ENCODE data around the gene KLK4. TPM values are rescaled to one million over a fixed set of nuclear protein-coding genes. Genes with fewer than 3 reads are reported as not detected.
A peak's percentile ranks its signal among the peaks of the same experiment; 100 is the strongest.

The KLK4 gene
- total and polyA plus RNA-seq, 8 donors: not detected

DNA sequence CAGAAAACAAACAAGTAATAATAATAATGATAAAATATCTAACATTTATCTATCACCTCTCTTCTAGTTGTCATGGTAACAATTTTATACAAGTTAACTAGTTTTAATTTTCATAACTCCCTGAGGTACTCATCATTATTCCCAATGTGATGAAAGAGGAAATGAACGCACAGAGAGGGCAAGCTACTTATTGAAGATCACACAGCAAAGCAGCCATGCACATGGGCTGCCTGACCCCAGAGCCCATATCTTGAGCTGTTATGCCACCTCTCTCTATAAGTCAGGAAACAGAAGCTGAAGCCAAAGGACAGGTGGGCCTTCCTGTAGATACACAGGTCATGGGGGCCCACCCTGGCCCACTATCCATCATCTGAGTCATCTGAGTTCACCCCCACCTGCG is 4.9 kb upstream of the KLK4 start:
- Histone ChIP-seq H3K27me3 (peaks cover 0 to 81% (median 32%) of the 10 kb centered on the region in 3 donors), H3K4me1 (no peaks in the 10 kb centered on the region), H3K27ac (no peak overlapping the region), H3K36me3 (no peaks in the 10 kb centered on the region), H3K4me3 (no peak overlapping the region), H3K9me3 (no peaks in the 10 kb centered on the region)
- TF ChIP-seq POLR2A (IDR thresholded peaks at IDR 0.05) (no peak), EP300 (IDR thresholded peaks at IDR 0.05) (no peak), POLR2AphosphoS5 (IDR thresholded peaks at IDR 0.05) (no peak)
- TF ChIP-seq, protein P1, sequence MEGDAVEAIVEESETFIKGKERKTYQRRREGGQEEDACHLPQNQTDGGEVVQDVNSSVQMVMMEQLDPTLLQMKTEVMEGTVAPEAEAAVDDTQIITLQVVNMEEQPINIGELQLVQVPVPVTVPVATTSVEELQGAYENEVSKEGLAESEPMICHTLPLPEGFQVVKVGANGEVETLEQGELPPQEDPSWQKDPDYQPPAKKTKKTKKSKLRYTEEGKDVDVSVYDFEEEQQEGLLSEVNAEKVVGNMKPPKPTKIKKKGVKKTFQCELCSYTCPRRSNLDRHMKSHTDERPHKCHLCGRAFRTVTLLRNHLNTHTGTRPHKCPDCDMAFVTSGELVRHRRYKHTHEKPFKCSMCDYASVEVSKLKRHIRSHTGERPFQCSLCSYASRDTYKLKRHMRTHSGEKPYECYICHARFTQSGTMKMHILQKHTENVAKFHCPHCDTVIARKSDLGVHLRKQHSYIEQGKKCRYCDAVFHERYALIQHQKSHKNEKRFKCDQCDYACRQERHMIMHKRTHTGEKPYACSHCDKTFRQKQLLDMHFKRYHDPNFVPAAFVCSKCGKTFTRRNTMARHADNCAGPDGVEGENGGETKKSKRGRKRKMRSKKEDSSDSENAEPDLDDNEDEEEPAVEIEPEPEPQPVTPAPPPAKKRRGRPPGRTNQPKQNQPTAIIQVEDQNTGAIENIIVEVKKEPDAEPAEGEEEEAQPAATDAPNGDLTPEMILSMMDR (IDR thresholded peaks at IDR 0.05): no peak
- WGBS, 5 donors: 60 to 88% (median 76%) methylated on average over 2 of the region's 2 CpGs
- no peak for DNase-seq
- intact Hi-C loops (cut with DNase I; ENCODE audit: low total_unique reads): no loop called here

DNA sequence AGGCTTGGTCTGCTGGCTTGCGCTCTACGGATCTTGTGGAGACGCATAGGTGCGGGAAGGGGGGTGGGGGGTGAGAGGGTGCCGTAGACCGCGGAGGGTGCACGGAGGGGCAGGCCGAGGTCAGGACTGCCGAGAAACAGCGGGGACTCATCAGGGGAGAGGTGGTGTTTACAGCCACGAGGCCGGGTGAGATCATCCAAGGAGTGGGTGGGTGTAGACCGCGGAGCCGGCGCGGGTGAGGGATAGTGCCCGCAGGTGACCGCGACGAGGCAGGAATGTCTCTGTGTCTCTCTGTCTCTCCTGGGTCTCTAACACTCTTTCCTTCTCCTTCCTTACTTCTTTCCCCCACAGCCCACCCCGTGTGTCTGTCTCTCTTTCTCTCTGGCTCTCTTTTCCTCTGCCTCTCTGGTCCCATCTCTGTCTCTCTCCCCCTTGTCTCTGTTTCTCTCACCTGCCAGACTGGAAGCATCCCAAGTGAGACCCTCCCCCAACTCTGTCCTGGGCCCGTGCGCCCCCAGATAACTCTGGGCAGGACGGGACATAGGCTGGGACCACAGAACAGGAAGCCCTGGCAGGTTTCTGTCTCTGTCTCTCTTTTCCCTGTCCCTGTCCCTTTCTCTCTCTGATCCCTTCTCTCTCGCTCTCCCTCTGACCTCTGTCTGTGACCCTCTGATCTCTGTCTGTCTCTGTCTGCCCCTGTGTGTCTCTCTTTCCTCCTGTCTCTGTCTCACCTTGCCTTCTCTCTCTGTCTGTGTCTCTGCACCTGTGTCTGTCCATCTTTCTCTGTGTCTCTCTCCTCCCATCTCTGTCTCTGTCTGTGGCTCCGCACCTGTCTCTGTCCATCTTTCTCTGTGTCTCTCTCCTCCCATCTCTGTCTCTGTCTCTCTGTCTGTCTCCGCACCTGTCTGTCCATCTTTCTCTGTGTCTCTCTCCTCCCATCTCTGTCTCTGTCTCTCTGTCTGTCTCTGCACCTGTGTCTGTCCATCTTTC is 1.8 kb upstream of the KLK4 start:
- Histone ChIP-seq H3K27ac (no peak overlapping the region), H3K4me3 (no peak overlapping the region), H3K27me3 (peaks cover 12 to 88% (median 54%) of the 10 kb centered on the region in 3 donors), H3K9me3 (no peaks in the 10 kb centered on the region), H3K36me3 (no peaks in the 10 kb centered on the region), H3K4me1 (peaks cover 0 to 11% (median 8%) of the 10 kb centered on the region in 4 donors)
- TF ChIP-seq POLR2AphosphoS5 (IDR thresholded peaks at IDR 0.05): no peak
- TF ChIP-seq, protein P1 (IDR thresholded peaks at IDR 0.05): no peak
- 6 to 10% (median 9%) methylated on average over 29 of the region's 29 CpGs for WGBS, 5 donors
- intact Hi-C loops (cut with DNase I; ENCODE audit: low total_unique reads): no loop called here
- no peak for DNase-seq

GRCh38 chr19:50912102-50912599 is 956 bp upstream of the KLK4 start:
- no peak overlapping the region for H3K4me3 ChIP-seq
- WGBS, 5 donors: 14 to 24% (median 16%) methylated on average over 20 to 21 of the region's 21 CpGs
- H3K36me3 ChIP-seq: no peaks in the 10 kb centered on the region
- DNase-seq: no peak
- no peaks in the 10 kb centered on the region for H3K9me3 ChIP-seq
- H3K27me3 ChIP-seq: peaks cover 12 to 88% (median 56%) of the 10 kb centered on the region in 3 donors
- no peak overlapping the region for H3K27ac ChIP-seq
- intact Hi-C loops (cut with DNase I; ENCODE audit: low total_unique reads): no loop called here
- H3K4me1 ChIP-seq: peaks cover 0 to 11% (median 8%) of the 10 kb centered on the region in 4 donors
- TF ChIP-seq EP300 (IDR thresholded peaks at IDR 0.05) (no peak), POLR2AphosphoS5 (IDR thresholded peaks at IDR 0.05) (no peak), POLR2A (IDR thresholded peaks at IDR 0.05) (no peak)
- TF ChIP-seq, protein P1 (IDR thresholded peaks at IDR 0.05): peak in 1 of 7 experiments; percentile 11

DNA sequence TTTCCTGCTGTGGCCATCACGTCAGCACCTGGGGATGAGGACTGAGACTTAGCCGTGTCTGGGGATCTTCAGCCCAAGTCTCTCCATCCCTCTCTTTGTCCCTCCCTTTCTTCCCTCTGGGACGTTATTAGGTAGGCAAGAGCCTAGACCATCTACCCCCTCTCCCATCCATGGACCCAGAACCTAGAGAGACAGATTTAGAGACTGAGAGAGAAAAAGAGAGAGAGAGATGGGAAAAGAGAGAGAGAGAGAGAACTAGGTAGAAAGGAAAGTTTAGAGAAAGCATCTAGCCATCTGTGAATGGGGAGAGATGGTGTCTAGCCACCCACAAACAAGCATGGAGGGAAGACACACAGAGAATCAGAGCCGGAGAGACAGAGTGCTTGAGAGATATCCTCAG is 473 bp downstream of the KLK4 start:
- Histone ChIP-seq H3K36me3 (no peaks in the 10 kb centered on the region), H3K4me1 (peaks cover 0 to 11% (median 8%) of the 10 kb centered on the region in 4 donors), H3K4me3 (no peak overlapping the region), H3K27me3 (peaks cover 12 to 90% (median 53%) of the 10 kb centered on the region in 3 donors), H3K27ac (no peak overlapping the region), H3K9me3 (no peaks in the 10 kb centered on the region)
- 55 to 70% (median 56%) methylated on average over 4 of the region's 4 CpGs for WGBS, 5 donors
- no peak for DNase-seq
- intact Hi-C loops (cut with DNase I; ENCODE audit: low total_unique reads): no loop called here
- TF ChIP-seq, protein P1 (IDR thresholded peaks at IDR 0.05): no peak
- TF ChIP-seq EP300 (IDR thresholded peaks at IDR 0.05) (no peak), POLR2A (IDR thresholded peaks at IDR 0.05) (no peak), POLR2AphosphoS5 (IDR thresholded peaks at IDR 0.05) (no peak)
